ENCODE results near the gene SPOUT1.
"Not testable (repeated sequence)": the region's sequence is repeated elsewhere in the genome, so short reads cannot be mapped to it uniquely, and the experiment has no call there.

Gene SPOUT1

DNA sequence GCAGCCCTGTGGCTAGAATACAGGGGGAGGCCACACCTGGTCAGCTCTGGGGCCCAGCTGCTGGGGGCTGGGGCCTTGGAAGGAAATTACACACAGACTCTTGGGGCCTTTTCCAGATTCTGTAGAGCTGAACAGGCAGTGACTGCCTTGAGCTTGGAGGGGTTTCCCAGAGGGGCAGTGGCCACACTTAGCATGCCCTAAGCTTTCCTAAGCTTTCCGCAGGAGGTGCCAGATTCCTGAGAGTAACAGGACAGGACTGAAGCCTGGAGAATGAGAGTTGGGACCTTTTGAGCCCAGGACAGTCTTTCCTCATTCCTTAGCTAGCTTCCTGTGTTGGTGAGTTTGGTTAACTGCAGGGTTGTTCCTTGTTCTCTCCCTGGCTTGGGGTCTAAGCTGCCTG lies 41.1 kb downstream of the SPOUT1 start:
- Histone ChIP-seq H3K4me1 (ENCODE audit: control insufficient read depth, insufficient read depth, low read length) (peaks cover 15% of the 10 kb centered on the region), H3K36me3 (ENCODE audit: control insufficient read depth in 2 of 2, insufficient read depth in 2 of 2, low read length in 2 of 2) (peaks cover 28 to 29% of the 10 kb centered on the region in 2 donors), H3K4me3 (ENCODE audit: low read length in 2 of 2) (peak overlapping the region in 1 of 2 donors; percentile 96), H3K9ac (ENCODE audit: low read length in 2 of 2) (no peak overlapping the region), H3K27ac (ENCODE audit: low read length) (no peak overlapping the region), H3K27me3 (ENCODE audit: control insufficient read depth in 1 of 2, insufficient read depth in 2 of 2, low read length in 2 of 2) (no peaks in the 10 kb centered on the region), H3K9me3 (ENCODE audit: control insufficient read depth in 2 of 2, low read length in 2 of 2) (no peaks in the 10 kb centered on the region)

DNA sequence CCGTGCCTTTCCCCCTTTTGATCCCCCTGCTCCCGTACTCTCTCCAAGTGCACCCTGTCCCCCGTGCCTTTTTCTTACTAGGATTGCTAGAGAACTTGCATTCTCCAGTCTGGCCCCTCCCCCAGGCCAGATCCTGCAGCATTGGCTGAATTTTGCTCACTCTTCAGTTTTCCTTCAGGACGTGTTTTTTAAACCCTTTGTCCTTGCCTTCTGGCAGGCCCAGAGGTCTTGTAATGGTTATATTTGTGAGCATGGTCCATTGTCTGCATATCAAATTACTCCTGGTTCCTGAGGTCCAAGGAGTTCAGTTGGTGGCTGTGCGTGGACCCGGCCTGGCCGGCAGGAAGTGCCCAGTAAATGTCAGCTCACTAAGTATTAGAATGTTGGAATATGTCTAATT lies 41.9 kb downstream of the SPOUT1 start:
- Histone ChIP-seq H3K9ac (ENCODE audit: low read length in 2 of 2) (peak overlapping the region; percentile 81 to 86), H3K4me3 (ENCODE audit: low read length in 2 of 2) (peak overlapping the region; percentile 87 to 96), H3K27ac (ENCODE audit: low read length) (peak overlapping the region; percentile 70), H3K27me3 (ENCODE audit: control insufficient read depth in 1 of 2, insufficient read depth in 2 of 2, low read length in 2 of 2) (no peaks in the 10 kb centered on the region), H3K9me3 (ENCODE audit: control insufficient read depth in 2 of 2, low read length in 2 of 2) (no peaks in the 10 kb centered on the region), H3K36me3 (ENCODE audit: control insufficient read depth in 2 of 2, insufficient read depth in 2 of 2, low read length in 2 of 2) (peaks cover 21 to 22% of the 10 kb centered on the region in 2 donors), H3K4me1 (ENCODE audit: control insufficient read depth, insufficient read depth, low read length) (peaks cover 18% of the 10 kb centered on the region)

GRCh38 chr9:128786681-128787601 lies 42.7 kb downstream of the SPOUT1 start, which contains the start of gene TBC1D13:
TBC1D13 (plus strand) TSS chr9:128787253; CDS start chr9:128787354, 101 bp downstream.
- Histone ChIP-seq H3K36me3 (ENCODE audit: control insufficient read depth in 2 of 2, insufficient read depth in 2 of 2, low read length in 2 of 2) (peaks cover 14 to 15% of the 10 kb centered on the region in 2 donors), H3K4me1 (ENCODE audit: control insufficient read depth, insufficient read depth, low read length) (peaks cover 18% of the 10 kb centered on the region), H3K9ac (ENCODE audit: low read length in 2 of 2) (peak within 1 kb of the TSS; percentile 81 to 86), H3K9me3 (ENCODE audit: control insufficient read depth in 2 of 2, low read length in 2 of 2) (no peaks in the 10 kb centered on the region), H3K27ac (ENCODE audit: low read length) (peak within 1 kb of the TSS; percentile 70), H3K27me3 (ENCODE audit: control insufficient read depth in 1 of 2, insufficient read depth in 2 of 2, low read length in 2 of 2) (no peaks in the 10 kb centered on the region), H3K4me3 (ENCODE audit: low read length in 2 of 2) (peak within 1 kb of the TSS; percentile 87 to 96)

GRCh38 chr9:128785427-128785826 lies 44.2 kb downstream of the SPOUT1 start:
- Histone ChIP-seq H3K9me3 (ENCODE audit: control insufficient read depth in 2 of 2, low read length in 2 of 2) (no peaks in the 10 kb centered on the region), H3K4me1 (ENCODE audit: control insufficient read depth, insufficient read depth, low read length) (peaks cover 18% of the 10 kb centered on the region), H3K9ac (ENCODE audit: low read length in 2 of 2) (no peak overlapping the region), H3K4me3 (ENCODE audit: low read length in 2 of 2) (no peak overlapping the region), H3K36me3 (ENCODE audit: control insufficient read depth in 2 of 2, insufficient read depth in 2 of 2, low read length in 2 of 2) (peaks cover 0 to under 1% of the 10 kb centered on the region in 2 donors), H3K27me3 (ENCODE audit: control insufficient read depth in 1 of 2, insufficient read depth in 2 of 2, low read length in 2 of 2) (no peaks in the 10 kb centered on the region), H3K27ac (ENCODE audit: low read length) (no peak overlapping the region)

- Histone ChIP-seq H3K9ac (ENCODE audit: low read length in 2 of 2) (no peak overlapping the region), H3K36me3 (ENCODE audit: control insufficient read depth in 2 of 2, insufficient read depth in 2 of 2, low read length in 2 of 2) (no peaks in the 10 kb centered on the region), H3K4me3 (ENCODE audit: low read length in 2 of 2) (no peak overlapping the region), H3K4me1 (ENCODE audit: control insufficient read depth, insufficient read depth, low read length) (peaks cover 10% of the 10 kb centered on the region), H3K9me3 (ENCODE audit: control insufficient read depth in 2 of 2, low read length in 2 of 2) (no peaks in the 10 kb centered on the region), H3K27ac (ENCODE audit: low read length) (no peak overlapping the region), H3K27me3 (ENCODE audit: control insufficient read depth in 1 of 2, insufficient read depth in 2 of 2, low read length in 2 of 2) (no peaks in the 10 kb centered on the region)
These were observed 46.9 kb downstream of the SPOUT1 start for GRCh38 chr9:128782669-128783068.

DNA sequence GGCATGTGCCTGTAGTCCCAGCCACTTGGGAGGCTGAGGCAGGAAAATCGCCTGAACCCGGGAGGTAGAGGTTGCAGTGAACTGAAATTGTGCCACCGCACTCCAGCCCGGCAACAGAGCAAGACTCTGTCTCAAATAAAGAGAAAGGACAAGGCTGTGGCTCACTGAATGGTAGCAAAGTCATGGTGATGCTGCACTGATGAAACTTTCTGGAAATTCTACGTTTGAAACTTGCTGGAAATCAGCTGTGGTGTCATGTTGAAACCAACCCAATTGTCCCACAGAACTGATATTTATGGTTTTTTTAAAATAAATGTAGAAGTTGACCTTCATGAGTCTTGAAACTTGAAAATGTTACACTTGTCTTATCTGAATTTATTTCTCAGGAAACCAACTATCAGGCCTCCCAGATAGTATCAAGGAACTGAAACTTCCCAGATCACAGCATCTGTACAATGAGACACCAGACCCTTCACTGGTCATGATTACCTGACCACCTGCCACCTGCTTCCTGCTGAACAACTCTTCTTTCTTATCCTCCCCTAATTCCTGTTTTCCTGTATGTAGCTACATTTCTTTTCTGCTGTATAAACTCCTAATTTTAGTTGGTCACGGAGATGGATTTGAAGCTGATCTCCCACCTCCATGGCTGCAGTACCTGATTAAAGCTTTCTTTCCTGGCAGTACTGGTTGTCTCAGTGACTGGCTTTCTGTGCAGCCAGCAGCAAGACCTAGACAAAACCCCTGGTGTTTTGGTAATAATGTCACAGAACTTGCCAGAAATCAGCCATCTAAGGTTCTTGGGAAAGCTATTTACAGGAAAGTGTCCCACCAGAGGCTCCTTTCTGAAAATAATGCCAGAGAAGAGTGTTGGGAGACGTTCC lies 48.2 kb downstream of the SPOUT1 start:
- Histone ChIP-seq H3K36me3 (ENCODE audit: control insufficient read depth in 2 of 2, insufficient read depth in 2 of 2, low read length in 2 of 2) (no peaks in the 10 kb centered on the region), H3K9me3 (ENCODE audit: control insufficient read depth in 2 of 2, low read length in 2 of 2) (no peaks in the 10 kb centered on the region), H3K27me3 (ENCODE audit: control insufficient read depth in 1 of 2, insufficient read depth in 2 of 2, low read length in 2 of 2) (no peaks in the 10 kb centered on the region), H3K4me3 (ENCODE audit: low read length in 2 of 2) (no peak overlapping the region), H3K9ac (ENCODE audit: low read length in 2 of 2) (no peak overlapping the region), H3K4me1 (ENCODE audit: control insufficient read depth, insufficient read depth, low read length) (peaks cover 3% of the 10 kb centered on the region), H3K27ac (ENCODE audit: low read length) (no peak overlapping the region)

GRCh38 chr9:128780093-128780492 lies 49.5 kb downstream of the SPOUT1 start:
- H3K9ac ChIP-seq (ENCODE audit: low read length in 2 of 2); H3K4me3 ChIP-seq (ENCODE audit: low read length in 2 of 2); H3K4me1 ChIP-seq (ENCODE audit: control insufficient read depth, insufficient read depth, low read length); H3K27me3 ChIP-seq (ENCODE audit: control insufficient read depth in 1 of 2, insufficient read depth in 2 of 2, low read length in 2 of 2); H3K27ac ChIP-seq (ENCODE audit: low read length); H3K9me3 ChIP-seq (ENCODE audit: control insufficient read depth in 2 of 2, low read length in 2 of 2); H3K36me3 ChIP-seq (ENCODE audit: control insufficient read depth in 2 of 2, insufficient read depth in 2 of 2, low read length in 2 of 2): not testable (repeated sequence)

DNA sequence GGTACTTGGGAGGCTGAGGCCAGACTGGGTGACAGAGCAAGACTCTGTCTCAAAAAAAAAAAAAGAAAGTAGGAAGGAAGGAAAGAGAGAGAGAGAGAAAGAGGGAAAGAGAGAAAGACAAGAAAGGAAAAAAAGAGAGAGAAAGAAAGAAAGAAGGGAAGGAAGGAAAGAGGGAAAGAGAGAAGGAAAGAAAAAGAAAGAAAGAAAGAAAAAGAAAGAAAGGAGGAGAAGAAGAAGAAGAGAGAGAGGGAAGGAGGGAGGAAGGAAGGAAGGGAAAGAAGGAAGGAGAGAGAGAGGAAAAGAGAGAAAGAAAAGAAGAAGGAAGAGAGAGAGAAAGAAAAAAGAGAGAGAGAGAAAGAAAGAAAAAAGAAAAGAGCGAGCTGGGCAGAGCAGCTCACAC lies 54.8 kb downstream of the SPOUT1 start:
- Histone ChIP-seq H3K4me3 (ENCODE audit: low read length in 2 of 2) (no peak overlapping the region), H3K9me3 (ENCODE audit: control insufficient read depth in 2 of 2, low read length in 2 of 2) (no peaks in the 10 kb centered on the region), H3K9ac (ENCODE audit: low read length in 2 of 2) (no peak overlapping the region), H3K27ac (ENCODE audit: low read length) (no peak overlapping the region), H3K36me3 (ENCODE audit: control insufficient read depth in 2 of 2, insufficient read depth in 2 of 2, low read length in 2 of 2) (no peaks in the 10 kb centered on the region), H3K4me1 (ENCODE audit: control insufficient read depth, insufficient read depth, low read length) (peaks cover 15% of the 10 kb centered on the region), H3K27me3 (ENCODE audit: control insufficient read depth in 1 of 2, insufficient read depth in 2 of 2, low read length in 2 of 2) (no peaks in the 10 kb centered on the region)

DNA sequence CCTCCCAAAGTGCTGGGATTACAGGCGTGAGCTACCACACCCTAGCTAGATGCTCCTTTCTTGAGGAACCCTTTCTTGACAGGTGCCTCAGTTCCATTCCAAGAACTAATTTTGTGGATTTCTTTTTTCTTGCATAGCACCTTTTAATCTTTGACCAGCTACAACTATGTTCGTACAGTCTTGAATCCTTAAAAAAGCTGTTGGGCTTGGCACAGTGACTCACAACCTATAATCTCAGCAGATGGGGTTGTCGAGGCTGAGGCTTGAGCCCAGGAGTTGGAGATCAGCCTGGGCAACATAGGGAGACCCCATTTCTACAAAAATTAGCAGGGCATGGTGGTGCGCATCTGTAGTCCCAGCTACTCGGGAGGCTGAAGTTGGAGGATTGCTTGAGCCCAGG lies 56.5 kb downstream of the SPOUT1 start:
- H3K9me3 ChIP-seq (ENCODE audit: control insufficient read depth in 2 of 2, low read length in 2 of 2): no peaks in the 10 kb centered on the region
- no peak overlapping the region for H3K9ac ChIP-seq (ENCODE audit: low read length in 2 of 2)

DNA sequence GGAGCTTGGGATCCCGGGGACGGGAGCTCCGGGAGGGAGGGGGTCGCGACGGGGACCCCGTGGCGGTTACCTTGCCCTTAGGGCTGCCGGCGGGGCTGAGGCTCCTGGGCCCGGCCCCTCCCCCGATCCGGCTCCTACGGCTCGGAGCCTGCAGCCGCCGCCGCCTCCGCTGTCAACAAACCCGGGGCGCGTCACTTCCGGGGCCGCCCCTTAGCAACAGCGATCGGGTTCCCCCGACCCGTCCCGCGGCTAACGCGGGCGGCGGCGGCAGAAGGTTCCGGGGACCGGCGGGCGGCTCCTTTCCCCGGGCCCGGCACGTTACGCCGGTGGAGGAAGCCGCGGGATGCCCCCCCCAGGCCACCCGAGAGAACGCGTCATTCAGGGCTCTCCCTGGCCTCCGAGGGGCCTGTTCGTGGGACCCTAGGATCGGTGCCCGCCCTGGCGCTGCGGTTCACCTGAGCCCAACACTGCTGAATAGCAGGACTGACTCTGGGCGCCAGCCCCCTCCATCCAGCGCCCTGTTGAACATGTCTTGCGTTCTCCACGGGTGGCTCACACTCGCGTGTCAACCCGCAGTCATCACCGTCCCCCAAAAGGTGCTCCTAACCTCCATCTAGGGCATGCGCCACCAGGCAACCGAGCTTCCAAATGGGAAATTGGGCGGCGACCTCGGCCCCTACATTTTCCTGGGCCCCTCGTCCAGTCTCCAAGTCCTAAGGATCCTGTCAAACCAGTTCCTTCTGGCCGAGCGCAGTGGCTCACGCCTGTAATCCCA lies 57.7 kb downstream of the SPOUT1 start, which contains the start of gene ZER1:
TSS of gene ZER1 (minus strand) at position 183 of the 775 bp plus-strand sequence. CDS start 16,362 bp downstream, outside the sequence.
- Histone ChIP-seq H3K9me3 (ENCODE audit: control insufficient read depth in 2 of 2, low read length in 2 of 2) (no peaks in the 10 kb centered on the region), H3K27me3 (ENCODE audit: control insufficient read depth in 1 of 2, insufficient read depth in 2 of 2, low read length in 2 of 2) (no peaks in the 10 kb centered on the region), H3K27ac (ENCODE audit: low read length) (peak within 1 kb of the TSS; percentile 88), H3K9ac (ENCODE audit: low read length in 2 of 2) (peak within 1 kb of the TSS; percentile 96), H3K4me3 (ENCODE audit: low read length in 2 of 2) (peak within 1 kb of the TSS; percentile 98 to 99), H3K4me1 (ENCODE audit: control insufficient read depth, insufficient read depth, low read length) (peaks cover 21% of the 10 kb centered on the region), H3K36me3 (ENCODE audit: control insufficient read depth in 2 of 2, insufficient read depth in 2 of 2, low read length in 2 of 2) (peaks cover 0 to 7% of the 10 kb centered on the region in 2 donors)

More for the DNA sequence above, 56.5 kb downstream of the SPOUT1 start:
- Histone ChIP-seq H3K27ac (ENCODE audit: low read length) (no peak overlapping the region), H3K4me1 (ENCODE audit: control insufficient read depth, insufficient read depth, low read length) (peaks cover 21% of the 10 kb centered on the region), H3K36me3 (ENCODE audit: control insufficient read depth in 2 of 2, insufficient read depth in 2 of 2, low read length in 2 of 2) (peaks cover 0 to 2% of the 10 kb centered on the region in 2 donors), H3K27me3 (ENCODE audit: control insufficient read depth in 1 of 2, insufficient read depth in 2 of 2, low read length in 2 of 2) (no peaks in the 10 kb centered on the region), H3K4me3 (ENCODE audit: low read length in 2 of 2) (no peak overlapping the region)
